ENCODE data around the gene TRPC4AP. TPM values are rescaled to one million over a fixed set of nuclear protein-coding genes. Genes with fewer than 3 reads are reported as not detected.
A peak's percentile ranks its signal among the peaks of the same experiment; 100 is the strongest.

TRPC4AP gene
- total RNA-seq, 1 donor from 2014 or later, result 35.3 TPM

GRCh38 chr20:35007413-35007812 lies 85.2 kb downstream of the TRPC4AP start:
- ATAC-seq, result no peak
- intact Hi-C loops (cut with DNase I), result loop anchor here (5.0 kb wide), 1 partner anchor 135 kb away; the partner anchor contains the start of gene GGT7
- DNase-seq (ENCODE audit: missing footprints), result peak; percentile 32

- intact Hi-C loops (cut with DNase I), result loop anchor here (5.0 kb wide), 1 partner anchor 134 kb away; the partner anchor contains the start of gene GGT7
- no peak for ATAC-seq
- DNase-seq (ENCODE audit: missing footprints), result peak; percentile 30
These were observed 86.1 kb downstream of the TRPC4AP start for GRCh38 chr20:35006531-35006971.

GRCh38 chr20:35006009-35006408 lies 86.6 kb downstream of the TRPC4AP start:
- peak; percentile 27 for DNase-seq (ENCODE audit: missing footprints)
- intact Hi-C loops (cut with DNase I), result loop anchor here (5.0 kb wide), 1 partner anchor 134 kb away; the partner anchor contains the start of gene GGT7

GRCh38 chr20:35005463-35005961 lies 87.1 kb downstream of the TRPC4AP start:
- DNase-seq (ENCODE audit: missing footprints) (peak; percentile 1), ATAC-seq (no peak)
- intact Hi-C loops (cut with DNase I), result loop anchor here (5.0 kb wide), 1 partner anchor 133 kb away; the partner anchor contains the start of gene GGT7

More at GRCh38 chr20:35006009-35006408, 86.6 kb downstream of the TRPC4AP start:
- no peak for ATAC-seq

GRCh38 chr20:35004749-35005462 lies 87.7 kb downstream of the TRPC4AP start:
- intact Hi-C loops (cut with DNase I), result loop anchor here (5.0 kb wide), 1 partner anchor 133 kb away; the partner anchor contains the start of gene GGT7
- DNase-seq (ENCODE audit: missing footprints) (peak; percentile 41), ATAC-seq (no peak)

- ATAC-seq, result no peak
These were observed 88.4 kb downstream of the TRPC4AP start for GRCh38 chr20:35004051-35004725.

GRCh38 chr20:35003211-35004031 lies 89.2 kb downstream of the TRPC4AP start:
- intact Hi-C loops (cut with DNase I), result no loop called here
- ATAC-seq (peak; percentile 3), DNase-seq (ENCODE audit: missing footprints) (peak; percentile 45)

More at GRCh38 chr20:35004051-35004725, 88.4 kb downstream of the TRPC4AP start:
- DNase-seq (ENCODE audit: missing footprints), result peak; percentile 33
- intact Hi-C loops (cut with DNase I), result no loop called here

GRCh38 chr20:35002426-35003210 lies 90.0 kb downstream of the TRPC4AP start:
- intact Hi-C loops (cut with DNase I), result no loop called here
- DNase-seq (ENCODE audit: missing footprints), result peak; percentile 16
- ATAC-seq, result peak; percentile 18

- intact Hi-C loops (cut with DNase I), result no loop called here
- no peak for ATAC-seq
- DNase-seq (ENCODE audit: missing footprints), result peak; percentile 42
These were observed 90.8 kb downstream of the TRPC4AP start for GRCh38 chr20:35001596-35002362.

- DNase-seq (ENCODE audit: missing footprints), result peak; percentile 47
- ATAC-seq, result no peak
- intact Hi-C loops (cut with DNase I), result no loop called here
These were observed 91.5 kb downstream of the TRPC4AP start for GRCh38 chr20:35000922-35001595.

- no peak for ATAC-seq
- intact Hi-C loops (cut with DNase I), result no loop called here
- peak; percentile 60 for DNase-seq (ENCODE audit: missing footprints)
These were observed 92.2 kb downstream of the TRPC4AP start for GRCh38 chr20:35000311-35000921.

- no peak for DNase-seq (ENCODE audit: missing footprints)
- no peak for ATAC-seq
- intact Hi-C loops (cut with DNase I), result no loop called here
These were observed 92.8 kb downstream of the TRPC4AP start for GRCh38 chr20:34999782-35000181.

GRCh38 chr20:34999021-34999451 lies 93.6 kb downstream of the TRPC4AP start:
- no peak for ATAC-seq
- peak; percentile 64 for DNase-seq (ENCODE audit: missing footprints)
- intact Hi-C loops (cut with DNase I), result no loop called here

- intact Hi-C loops (cut with DNase I), result no loop called here
- DNase-seq (ENCODE audit: missing footprints) (peak; percentile 56), ATAC-seq (no peak)
These were observed 94.2 kb downstream of the TRPC4AP start for GRCh38 chr20:34998331-34998950.

- intact Hi-C loops (cut with DNase I), result no loop called here
- no peak for DNase-seq (ENCODE audit: missing footprints)
These were observed 94.8 kb downstream of the TRPC4AP start for GRCh38 chr20:34997774-34998173.

GRCh38 chr20:34997131-34997561 lies 95.5 kb downstream of the TRPC4AP start:
- intact Hi-C loops (cut with DNase I), result no loop called here
- peak; percentile 9 for ATAC-seq
- DNase-seq (ENCODE audit: missing footprints), result peak; percentile 70

More at GRCh38 chr20:34997774-34998173, 94.8 kb downstream of the TRPC4AP start:
- ATAC-seq, result no peak

Data from Right ventricle myocardium inferior (tissue), 1 donor.